T-helper 1 cell (primary cell): ENCODE data around the gene SLC6A6.
"Not testable (repeated sequence)": the region's sequence is repeated elsewhere in the genome, so short reads cannot be mapped to it uniquely, and the experiment has no call there.

ENCODE experiments used
- DNase-seq, 5 donors: peaks; one replicate each; pipeline ENCODE4 v3.0.0-alpha.2; 2012 to 2020

Gene SLC6A6

DNA sequence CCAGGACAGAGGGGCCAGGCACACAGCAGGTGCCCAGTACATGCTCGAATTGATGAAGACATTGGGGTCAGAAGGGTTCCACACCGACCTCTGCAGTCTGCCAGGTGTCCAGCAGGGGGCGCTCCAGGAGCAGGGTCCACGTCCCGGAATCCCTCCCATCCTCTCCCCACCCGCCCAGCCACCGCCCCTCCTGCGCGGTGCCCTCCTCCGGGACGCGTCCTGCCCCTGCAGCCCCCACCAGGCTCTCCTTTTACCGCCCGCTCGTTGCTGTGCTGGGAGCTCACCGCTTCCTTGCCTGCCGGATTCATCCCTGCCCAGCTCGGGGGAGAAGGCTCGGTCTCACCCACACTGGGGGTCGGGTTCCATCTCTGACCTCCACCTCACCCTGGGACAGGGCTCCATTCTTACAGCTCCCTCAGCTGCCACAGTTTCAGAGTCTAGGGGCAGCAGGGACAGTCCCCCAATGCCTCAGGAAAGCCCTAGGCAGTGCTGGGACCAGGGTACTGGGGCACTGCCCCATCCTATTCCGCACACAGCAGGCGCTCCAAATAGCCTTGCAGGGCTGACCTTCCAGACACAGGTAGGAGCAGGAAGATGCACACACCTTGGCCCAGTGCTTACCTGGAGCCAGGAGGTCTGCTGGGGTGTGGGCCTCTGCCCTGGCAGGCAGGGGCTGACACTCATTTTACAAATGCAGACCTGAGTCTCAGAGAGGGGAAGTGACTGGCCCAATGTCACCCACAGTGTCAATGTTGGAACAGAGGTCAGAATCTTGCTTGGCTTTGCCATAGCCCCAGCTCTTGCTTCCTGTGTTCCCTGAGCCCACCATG, 106.8 kb downstream of the SLC6A6 start:
- peak; percentile 37 to 60 (median 45) for DNase-seq

DNA sequence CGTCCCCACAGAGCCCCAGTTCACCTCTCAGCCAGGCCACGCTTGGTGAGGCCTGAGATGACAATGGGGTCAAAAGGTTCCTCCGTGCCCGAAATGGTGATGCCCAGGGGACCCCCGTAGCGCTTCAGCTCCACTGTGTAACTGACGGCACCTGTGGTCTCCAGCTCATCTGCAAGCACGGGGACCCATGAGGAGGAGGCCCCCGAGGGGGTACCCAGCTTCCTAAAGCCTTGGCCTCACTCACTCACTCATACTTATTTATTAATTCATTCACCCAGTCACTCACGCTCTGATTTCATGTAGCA, 107.3 kb downstream of the SLC6A6 start:
- no peak for DNase-seq

DNA sequence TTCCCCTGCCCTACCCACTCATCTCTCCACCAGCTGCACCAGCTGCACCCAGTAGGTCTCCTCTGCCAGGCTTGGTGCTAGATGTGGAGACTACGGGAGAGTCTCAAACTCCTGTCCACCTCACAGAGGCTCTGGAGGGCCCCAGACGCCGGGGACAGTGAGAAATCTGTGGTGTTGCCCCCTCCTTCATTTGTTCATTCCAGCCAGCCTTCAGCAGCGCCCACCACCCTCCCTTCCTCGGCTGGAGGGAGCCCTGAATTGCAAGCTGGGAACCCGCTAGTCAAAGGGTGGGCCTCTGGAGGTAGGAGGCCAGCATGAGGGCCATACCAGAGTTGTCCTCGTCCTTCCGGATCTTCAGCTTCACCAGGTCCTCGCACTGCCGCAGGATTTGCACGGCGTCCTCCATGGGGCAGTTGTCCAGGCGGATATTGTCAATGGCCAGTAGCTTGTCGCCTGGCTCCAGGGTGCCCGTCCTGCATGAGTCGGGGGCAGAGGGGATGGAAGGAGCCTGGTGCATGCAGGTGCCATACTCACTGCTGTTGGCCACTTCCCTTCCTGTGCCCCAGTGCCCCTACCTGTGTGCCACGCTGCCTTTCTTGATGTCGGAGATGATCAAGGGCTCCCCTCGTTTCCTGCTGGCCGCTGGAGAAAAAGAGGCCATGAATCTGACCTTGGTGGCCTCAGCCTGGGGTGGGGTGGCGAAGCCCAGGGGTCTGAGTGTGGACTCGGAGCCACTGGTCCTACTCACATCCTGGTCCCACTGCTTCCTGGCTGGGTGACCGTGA, 108.6 kb downstream of the SLC6A6 start:
- no peak for DNase-seq

DNA sequence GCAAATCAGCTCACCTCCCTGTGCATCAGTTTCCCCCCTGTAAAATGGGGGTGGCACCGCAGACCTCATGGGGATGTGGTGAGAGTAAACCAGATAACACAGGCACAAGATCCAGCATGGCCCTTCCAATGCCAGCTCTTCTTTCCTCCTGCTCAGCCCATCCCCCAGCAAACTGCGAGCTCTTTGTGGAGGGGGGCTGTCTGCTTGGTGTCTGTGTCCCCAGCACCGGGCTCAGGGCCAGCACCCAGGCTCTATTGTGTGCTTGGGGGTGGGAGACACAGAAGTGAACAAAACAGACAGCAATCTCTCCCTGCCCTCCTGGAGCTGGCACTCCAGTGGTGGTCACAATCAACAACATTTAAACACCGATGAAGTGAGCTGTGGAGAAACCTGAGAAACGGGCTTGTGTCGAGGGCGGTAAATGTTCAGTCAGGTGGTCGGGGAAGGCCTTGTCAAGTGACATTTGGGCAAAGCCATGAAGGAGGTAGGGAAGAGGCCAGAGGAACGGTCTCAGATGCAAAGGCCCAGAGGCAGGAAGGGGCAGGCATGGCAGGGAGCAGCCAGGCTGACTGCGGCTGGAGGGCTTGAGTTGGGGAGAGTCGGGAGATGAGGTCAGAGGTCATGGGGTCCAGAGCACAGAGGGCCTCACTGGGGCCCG, 109.3 kb downstream of the SLC6A6 start:
- no peak for DNase-seq

DNA sequence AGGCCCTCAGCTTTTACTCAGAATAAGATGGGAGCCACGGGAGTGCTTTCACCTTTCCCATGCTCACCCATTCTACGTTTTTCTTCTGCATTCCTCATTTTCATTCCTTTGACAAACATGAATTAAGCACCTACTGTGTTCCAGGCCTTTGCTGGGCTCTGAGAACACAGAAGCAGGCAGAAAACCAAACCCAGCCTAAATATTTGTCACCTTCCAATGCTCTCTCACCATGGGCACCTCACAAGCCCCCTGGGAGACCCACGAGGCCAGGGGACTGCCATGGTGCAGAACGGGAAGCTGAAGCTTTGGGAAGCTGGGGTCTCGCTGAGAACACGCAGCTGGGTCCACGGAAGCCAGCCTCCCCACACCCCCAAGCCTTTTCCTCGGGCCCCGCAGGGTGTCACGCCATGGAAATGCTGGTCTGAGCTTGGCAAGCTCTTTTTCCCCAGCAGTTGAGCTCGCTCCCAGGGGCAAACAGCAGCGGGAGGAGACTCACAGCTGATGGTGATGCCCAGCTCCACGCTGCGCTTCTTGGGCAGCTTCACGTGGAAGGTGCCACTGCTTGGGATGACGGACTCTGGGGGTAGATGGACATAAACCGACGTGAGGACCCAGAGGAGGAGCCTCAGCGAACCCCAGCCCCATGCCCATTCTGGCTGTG, 110.0 kb downstream of the SLC6A6 start:
- DNase-seq = no peak

DNA sequence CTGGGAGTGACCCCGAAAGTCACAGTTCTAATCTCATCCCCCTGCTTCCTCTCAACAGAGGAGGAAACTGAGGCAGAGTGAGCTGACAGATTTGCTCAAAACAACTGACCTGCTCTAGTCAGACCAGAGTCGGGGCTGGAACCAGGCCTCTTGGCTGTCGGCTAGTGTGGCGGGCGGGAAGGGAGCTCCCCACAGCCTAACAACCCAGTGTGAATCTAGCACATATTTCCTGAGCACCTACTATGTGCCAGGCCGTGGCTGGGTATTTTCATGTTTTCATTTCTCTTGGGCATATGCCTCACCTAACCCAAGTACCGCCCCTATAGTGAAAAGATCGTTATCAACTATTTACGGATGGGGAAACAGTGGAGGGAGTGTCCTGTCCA, 110.5 kb downstream of the SLC6A6 start:
- DNase-seq = no peak

DNA sequence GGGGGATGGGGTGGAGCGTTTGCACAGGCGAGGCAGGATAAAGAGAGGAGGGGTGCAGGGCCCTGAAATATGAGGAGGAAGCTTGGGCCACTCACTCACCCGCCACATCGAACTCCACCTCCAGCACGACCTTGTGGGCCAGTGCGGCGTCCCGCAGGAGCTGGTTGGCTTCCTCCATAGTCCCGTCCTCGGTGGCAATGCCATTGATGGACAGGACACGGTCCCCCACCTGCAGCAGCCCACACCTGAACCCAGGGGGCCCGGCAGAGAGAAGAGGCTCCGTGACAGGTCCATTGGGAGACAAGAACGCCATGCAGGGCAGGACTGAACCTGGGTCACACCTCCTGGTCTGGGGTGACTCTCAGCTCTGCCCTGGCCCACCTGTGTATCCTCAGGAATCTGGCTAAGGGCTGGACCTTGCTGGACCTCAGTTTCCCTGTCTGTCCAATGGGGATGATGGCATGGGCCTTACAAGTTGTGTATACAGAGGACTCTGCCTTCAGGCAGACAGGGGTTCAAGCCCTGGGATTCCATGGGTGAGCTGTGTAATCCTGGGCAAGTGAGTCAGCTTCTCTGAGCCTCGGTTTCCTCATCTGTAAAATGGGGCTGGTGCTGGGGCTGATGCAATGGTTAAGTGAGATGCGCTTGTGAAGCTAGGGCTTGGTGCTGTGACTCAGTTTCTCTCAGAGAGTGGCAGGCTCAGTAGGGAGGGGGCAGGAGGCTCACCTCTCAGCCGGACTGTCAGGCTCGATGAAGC, 111.3 kb downstream of the SLC6A6 start:
- no peak for DNase-seq

DNA sequence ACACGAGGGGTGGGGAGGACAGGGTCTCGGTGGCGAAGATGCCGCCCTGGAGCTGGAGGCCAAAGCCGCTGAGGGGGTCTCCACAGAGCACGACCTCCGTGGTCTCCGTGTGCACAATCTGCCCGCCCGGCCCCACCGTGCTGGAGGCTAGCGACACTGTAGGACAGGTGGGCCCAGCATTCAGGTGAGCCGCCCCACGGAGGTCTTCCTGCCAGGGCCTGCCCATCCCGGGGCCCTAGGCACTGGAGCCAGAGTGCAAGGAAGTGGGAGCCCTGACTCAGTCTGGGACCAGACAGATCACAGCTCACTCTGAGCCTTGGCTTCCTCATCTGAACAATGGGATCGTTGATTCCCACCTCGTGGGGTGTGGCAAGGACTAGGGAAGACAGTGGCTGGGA, 111.9 kb downstream of the SLC6A6 start:
- no peak for DNase-seq

DNA sequence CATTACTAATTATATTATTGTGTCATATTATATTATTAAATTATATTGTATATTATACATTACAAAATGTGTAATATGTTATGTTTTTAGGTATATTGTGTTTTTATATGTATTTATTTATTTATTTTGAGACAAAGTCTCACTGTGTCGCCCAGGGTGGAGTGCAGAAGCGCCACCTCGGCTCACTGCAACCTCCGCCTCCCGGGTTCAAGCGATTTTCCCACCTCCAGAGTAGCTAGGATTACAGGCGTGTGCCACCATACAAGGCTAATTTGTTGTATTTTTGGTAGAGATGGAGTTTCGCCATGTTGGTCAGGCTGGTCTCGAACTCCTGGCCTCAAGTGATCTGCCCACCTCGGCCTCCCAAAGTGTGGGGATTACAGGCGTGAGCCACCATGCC, 113.1 kb downstream of the SLC6A6 start:
- DNase-seq = not testable (repeated sequence)

DNA sequence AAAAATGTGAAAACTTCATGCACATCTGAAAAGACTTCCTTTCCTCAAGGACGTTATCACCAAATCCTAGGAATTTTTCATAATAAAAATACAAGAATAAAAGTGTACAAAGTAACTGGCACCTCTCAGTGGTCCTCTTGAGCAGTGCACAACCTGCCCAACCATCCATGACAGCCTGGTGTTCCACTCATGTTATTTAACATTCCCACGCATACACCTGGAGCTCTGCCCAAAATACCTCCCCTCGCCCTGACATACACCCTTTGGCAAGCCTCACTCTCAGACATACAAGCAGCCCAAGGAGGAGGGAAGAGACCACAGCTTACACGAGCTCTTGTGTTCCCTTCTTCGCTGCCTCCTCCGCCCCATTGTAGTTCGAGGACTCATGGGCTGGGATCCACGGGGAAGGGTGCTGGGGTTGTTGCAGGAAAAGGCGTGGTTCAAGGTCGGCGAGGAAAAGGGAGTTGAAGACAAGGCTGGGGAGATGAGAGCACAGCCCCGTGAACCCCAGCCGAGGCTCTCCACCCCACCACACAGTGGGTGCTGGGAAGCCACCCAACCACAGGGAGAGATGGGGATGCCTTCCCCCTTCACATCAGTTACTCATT, 114.4 kb downstream of the SLC6A6 start:
- DNase-seq = no peak

DNA sequence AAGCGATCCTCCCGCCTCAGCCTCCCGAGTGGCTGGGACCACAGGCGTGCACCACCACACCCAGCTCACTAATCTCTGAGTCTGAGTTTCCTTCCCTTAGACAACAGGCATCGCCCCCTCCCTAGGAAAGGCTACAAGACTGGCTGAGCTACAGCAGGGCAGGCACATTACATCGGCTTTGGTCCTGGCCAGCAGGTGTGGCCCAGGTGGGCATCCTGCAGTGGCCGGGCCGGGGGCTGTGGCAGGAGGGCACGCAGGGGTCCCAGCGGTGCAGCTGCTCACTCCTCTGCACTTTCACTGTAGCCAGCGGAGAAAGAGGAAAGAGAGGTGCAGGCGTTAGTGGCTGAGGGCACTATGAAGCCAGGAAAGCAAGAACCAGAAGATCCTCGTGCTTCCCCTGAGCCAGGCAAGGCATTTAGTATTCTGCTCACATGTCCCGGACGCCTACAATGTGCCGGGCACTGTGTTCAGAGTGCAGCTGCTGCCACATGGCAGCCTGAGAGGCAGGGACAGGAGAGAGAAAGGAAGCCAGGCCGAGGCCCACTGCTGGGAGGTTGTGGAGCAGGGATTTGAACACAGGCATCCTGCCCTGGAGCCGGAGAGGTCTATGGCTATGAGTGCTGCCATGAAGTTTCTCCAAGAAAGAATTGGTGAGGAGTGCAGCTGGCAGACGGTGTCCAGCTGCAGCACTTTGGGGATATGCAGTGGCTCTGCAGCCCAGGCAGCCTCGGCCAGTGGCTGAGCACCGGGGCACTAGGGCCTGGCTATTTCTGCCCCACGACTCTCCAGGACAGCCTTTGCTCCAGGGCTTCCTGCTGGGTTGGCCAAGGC, 115.4 kb downstream of the SLC6A6 start:
- DNase-seq = no peak

DNA sequence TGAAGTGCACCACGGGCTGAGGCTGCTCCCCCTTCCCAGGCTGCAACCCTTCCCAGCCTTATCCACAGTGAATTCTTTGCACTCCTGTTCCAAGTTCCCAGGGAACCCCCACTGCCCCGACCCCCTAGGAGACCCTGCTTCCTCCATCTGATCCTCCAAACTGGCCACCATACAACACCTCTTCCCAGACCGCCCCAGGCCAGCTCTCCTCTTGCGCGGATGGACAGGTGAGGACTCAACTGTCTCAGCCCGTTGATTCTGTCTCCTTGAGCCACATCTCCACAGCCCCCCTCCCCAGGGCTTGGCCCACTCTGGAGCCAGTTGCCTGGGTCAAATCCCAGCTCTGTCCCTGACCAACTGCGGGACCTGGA, 116.0 kb downstream of the SLC6A6 start:
- DNase-seq = no peak

DNA sequence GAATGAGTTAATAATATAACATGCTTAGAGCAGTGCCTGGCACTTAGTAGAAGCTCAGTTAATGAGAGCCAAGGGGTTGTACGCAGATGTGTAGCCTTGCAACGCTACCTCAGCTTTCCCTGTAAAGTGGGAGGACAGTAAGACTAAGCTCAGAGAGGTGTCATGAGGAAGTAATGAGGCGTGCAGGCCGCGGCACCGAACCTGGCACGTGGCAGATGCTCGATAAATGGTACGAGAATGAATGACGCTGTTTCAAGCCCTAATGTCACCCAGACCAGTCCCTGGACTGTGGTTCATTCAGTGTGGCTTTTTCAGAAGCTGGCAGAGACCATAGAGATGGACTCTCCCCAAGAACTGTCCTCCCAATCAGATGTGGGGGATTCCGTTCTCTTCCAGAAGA, 116.5 kb downstream of the SLC6A6 start:
- no peak for DNase-seq

DNA sequence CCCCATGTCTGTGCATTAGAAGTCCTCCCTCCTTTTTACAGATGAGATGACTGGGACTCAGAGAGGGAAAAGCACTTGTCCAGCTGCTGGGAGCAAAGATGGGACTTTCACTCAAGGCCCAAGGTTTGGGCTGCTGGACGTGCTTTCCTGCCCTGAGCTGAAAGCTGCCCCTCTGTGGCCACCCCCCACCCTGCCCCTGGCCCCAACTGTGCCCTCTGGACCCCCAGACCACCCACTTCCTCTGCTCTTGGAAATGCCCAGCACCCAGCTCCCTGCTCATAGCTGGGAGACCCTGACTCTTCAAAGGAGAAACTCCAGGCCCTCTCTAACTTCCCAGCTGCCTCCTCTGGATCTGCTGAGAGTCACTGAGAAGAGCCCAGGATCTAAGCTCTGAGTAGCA, 117.0 kb downstream of the SLC6A6 start:
- no peak for DNase-seq

DNA sequence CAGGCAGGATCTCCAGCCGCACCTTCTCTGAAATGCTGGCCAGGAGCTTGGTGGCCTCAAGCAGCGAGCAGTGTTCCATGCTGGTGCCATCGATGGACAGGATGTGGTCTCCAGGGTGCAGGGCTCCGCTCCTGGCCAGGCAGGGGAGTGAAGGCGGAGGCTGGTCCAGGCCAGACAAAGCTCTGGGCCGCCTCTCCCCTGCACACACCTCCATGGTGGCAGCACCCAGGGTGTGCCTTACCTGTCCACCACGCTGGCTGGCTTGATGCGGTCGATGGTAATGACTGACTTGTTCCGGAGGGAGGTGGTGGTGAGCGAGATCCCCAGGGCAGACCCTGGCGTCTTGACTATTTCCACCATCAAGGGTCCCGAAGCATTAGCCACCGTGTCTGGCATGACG, 117.7 kb downstream of the SLC6A6 start:
- DNase-seq = no peak

DNA sequence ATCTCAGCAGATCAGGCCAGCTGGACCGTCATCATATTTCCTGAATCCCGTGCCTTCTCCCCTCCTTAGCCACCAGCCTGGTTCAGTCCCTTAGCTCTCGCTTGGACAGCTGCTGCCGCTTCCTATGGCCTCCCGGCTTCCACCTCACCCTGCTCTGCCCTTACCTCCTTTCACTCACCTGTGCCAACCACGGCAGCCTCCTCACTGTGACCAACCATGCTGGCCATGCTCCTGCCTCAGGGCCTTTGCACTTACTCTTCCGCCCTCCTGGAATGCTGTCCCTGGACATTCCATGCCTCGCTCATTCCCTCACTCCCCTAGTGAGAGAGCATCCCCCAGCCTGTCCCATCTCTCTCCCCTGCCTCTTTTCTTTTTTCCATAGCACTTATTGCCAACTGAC, 118.6 kb downstream of the SLC6A6 start:
- no peak for DNase-seq

DNA sequence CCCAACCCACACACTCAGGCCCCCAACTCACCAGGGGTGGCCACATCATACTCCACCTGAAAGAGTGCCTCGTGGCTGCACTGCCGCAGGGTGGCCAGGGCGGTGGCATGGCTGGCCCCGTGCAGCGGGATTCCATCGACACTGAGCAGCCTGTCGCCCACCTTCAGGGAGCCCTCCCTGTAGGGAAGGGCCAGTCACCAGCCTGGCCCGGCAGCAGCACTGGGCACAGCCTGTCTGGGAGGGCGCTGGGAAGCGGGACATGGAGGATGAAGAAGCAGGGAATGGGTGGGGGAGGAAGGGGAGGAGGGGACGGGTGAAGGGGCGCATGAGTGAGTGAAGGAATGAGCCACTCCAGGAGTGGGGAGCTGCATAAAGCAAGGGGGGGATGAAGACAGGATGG, 119.2 kb downstream of the SLC6A6 start:
- DNase-seq = no peak

DNA sequence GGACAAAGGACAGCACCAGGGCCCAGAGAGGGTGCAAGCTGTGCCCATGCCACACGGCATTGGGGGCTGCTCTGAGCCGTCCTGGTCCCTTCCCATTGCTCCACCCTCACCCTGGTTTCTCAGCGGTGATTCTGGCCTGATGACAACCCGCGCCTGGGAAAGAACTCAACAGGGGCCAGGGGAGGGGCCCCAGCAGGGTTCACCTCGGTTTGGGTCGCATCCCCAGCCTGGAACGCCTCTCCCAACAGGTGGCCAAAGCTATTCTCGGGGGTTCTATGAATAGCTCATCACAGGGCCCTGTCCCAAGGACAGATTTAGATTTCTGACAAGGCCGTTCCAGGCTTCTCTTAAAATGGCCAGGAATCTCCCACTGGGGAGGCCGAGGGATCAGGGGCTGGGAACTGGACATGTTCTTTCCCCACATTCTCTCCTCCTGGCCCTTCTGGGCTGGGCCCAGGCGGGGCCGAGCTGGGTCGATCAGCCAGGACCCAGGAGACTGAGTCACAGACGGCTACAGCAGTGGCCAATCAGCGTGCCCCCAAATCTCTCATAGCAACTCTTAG, 119.8 kb downstream of the SLC6A6 start:
- no peak for DNase-seq

DNA sequence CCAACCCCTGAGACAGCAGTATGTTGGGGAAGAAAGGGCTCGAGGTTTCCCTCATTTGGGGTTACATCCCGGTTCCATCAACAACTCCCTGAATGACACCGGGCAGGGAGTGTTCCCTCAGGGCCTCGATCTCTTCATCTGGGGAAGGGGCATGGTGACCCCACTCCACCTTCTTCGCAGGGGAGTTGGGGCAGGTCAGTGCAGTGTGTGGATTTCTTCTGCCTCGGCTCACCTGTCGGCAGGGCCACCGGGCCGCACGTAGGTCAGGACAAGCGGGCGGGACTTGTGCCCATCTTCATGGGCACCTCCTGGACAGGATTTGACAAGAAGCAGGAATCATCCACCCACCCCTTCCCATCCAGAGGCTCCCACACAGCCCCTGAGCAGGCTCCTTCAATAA, 120.4 kb downstream of the SLC6A6 start:
- no peak for DNase-seq

DNA sequence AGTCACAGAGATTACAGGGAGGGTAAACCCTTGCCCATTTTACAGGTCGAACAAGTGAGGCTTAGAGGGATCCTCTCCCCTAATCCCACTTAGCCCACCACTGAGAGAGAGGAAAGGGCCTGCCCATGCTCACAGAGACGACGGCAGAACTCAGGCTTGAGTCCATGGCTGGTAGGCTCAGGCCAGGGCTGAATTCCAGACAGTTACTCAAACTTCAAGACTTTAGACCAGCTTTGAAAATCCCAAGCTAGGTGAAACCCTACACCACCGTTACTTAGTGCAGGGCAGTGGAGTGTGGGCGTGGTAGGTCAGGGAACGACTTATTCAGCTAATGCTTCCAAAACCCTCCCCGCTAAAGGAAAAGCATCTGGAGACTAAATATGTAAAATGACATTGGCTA, 121.4 kb downstream of the SLC6A6 start:
- peak in 1 of 5 donors; percentile 1 for DNase-seq

DNA sequence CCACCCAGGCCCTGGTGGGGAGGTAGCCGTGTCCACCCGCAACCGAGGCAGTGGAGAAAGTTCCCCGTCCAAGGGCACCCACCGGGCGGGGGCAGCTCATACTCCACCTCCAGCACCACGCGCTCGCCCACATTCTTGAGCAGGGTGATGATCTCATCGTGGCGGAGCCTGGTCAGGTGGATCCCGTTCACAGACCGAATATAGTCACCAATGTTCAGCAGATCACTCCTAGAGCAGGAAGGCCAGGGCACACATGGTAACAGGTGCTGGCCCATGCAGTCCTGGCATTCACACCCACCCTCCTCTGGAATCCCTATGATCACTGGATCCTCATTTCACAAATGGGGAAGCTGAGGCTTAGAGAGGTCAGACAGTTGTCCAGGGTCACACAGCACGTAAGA, 121.9 kb downstream of the SLC6A6 start:
- no peak for DNase-seq
